GM19397 (cell line): ENCODE measurements around the gene CHST12.
"Not testable (repeated sequence)": the region's sequence is repeated elsewhere in the genome, so short reads cannot be mapped to it uniquely, and the experiment has no call there.

Source experiments
- ATAC-seq: cut with Tn5 transposase; IDR thresholded peaks from one replicate; pipeline ENCODE4 v1.9.1; 2021; ENCODE audit warnings: mild to moderate bottlenecking, moderate library complexity; ENCODE audit not compliant: unreplicated experiment

The CHST12 gene

DNA sequence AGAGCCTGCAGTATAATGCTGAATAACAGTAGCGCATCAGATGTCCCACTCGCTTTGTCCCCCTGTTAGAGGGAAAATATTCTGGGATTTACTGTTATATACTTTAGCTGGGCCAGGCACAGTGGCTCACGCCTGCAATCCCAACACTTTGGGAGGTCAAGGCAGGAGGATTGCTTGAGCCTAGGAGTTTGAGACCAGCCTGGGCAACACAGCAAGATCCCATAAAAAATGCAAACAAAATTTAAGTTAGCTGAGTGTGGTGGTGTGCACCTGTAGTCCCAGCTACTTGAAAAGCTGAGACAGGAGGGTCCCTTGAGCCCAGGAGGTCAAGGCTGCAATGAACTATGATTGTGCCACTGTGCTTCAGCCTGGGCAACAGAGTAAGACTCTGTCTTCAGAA lies 50.4 kb downstream of the CHST12 start:
- ATAC-seq = not testable (repeated sequence)

DNA sequence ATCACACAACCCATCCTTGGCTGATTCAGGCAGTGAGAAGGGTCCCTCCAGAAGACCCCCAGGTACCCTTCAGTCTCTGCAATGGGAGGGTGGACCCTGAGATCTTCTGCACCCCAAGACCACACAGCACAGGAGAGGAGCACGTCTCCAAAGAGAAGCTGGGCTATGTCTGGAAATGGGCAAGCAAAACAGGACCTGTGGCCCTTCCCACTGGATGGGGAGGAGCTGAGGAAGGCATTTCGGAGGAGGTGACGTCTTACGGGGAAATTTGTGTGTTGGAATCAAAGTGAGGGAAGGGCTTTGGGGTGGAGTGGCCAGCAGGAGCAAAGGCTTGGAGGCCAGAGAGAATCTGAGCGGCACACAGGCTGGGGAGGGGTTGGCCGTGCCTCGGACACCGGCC lies 56.3 kb downstream of the CHST12 start:
- no peak for ATAC-seq

- ATAC-seq = no peak
These were observed 56.8 kb downstream of the CHST12 start for GRCh38 chr7:2460188-2460587.

DNA sequence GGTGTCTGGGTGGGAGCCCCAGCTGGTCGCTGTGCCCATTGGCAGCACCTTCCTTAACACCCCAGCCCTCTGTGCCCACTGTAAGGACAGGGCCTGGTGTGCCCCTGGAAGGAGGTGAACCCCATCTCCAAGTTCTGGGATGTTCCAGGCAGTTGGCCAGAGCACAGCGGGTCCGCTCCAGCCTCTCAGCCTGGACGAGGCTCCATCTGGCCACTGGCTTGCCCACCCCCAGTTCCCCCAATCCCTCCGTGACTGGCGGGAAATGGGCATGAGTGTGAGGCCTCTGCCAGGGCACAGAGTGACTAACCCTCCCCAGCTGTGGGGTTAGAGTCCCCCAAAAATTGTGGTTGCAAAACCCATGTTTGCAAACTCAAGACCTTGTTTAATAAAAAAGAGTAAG lies 57.2 kb downstream of the CHST12 start:
- no peak for ATAC-seq

- no peak for ATAC-seq
These were observed 58.0 kb downstream of the CHST12 start for GRCh38 chr7:2461268-2462026.

DNA sequence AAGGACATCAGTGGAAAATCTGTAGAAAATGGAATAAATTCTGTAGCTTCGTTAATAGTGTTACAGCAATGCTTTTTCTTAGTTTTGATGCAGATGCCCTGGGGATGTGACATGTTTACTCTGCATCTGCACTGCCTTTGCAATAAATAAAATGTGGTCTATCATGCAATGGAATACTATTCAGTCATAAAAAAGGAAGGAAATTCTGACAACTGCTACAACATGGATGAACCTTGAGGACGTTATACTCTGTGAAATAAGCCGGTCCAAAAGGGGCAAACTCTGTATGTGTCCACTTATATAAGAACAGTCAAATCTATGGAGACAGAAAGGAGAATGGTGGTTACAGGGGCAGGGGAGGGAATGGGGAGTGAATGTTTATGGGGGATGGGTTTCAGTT lies 59.3 kb downstream of the CHST12 start:
- no peak for ATAC-seq

GRCh38 chr7:2465928-2466327 lies 62.5 kb downstream of the CHST12 start:
- no peak for ATAC-seq

- ATAC-seq = no peak
These were observed 63.3 kb downstream of the CHST12 start for GRCh38 chr7:2466675-2467074.

DNA sequence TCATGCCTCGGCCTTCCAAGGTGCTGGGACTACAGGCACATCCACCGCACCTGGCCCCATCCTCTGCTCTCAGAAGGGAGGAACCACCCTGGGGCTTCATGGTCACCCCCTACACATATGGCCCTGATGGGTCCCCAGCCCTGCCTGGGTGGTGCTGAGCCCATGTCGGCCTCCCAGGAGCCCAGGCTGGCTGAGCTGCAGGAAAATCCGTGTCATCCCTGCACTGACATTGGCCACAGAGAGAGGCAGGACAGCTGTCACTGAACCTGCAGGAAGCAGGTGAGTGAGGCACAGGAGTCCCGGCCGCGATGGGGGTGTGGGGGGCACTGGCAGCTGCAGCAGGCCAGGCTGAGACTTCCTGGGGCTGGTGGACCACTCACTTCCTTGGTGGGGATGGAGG lies 64.8 kb downstream of the CHST12 start:
- ATAC-seq = no peak

DNA sequence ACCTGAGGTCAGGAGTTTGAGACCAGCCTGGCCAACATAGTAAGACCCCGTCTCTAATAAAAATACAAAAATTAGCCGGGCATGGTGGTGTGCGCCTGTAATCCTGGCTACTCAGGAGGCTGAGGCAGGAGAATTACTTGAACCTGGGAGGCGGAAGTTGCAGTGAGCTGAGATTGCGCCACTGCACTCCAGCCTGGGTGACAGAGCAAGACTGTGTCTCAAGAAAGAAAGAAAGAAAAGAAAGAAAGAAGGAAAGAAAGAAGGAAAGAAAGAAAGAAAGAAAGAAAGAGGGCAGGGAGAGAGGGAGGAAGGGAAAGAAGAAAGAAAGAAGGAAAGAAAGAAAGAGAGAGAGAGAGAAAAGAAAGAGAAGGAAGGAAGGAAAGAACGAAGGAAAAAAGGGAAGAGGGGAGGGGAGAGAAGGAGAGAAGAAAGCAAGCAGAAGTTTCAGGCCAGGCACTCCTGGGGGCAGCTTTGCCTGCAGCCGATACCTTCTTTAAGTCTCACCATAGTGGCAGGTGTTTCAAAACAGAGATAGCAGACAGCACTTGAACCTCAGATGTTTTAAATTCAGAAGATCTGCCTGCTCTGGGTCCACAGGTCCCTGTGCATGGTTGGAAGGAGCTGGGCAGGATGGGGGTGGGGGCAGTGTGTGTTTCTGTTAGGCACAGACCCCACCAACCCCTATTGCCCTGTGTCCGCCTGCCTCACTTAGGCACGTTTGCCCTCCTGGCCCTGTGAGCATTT lies 66.2 kb downstream of the CHST12 start:
- not testable (repeated sequence) for ATAC-seq

DNA sequence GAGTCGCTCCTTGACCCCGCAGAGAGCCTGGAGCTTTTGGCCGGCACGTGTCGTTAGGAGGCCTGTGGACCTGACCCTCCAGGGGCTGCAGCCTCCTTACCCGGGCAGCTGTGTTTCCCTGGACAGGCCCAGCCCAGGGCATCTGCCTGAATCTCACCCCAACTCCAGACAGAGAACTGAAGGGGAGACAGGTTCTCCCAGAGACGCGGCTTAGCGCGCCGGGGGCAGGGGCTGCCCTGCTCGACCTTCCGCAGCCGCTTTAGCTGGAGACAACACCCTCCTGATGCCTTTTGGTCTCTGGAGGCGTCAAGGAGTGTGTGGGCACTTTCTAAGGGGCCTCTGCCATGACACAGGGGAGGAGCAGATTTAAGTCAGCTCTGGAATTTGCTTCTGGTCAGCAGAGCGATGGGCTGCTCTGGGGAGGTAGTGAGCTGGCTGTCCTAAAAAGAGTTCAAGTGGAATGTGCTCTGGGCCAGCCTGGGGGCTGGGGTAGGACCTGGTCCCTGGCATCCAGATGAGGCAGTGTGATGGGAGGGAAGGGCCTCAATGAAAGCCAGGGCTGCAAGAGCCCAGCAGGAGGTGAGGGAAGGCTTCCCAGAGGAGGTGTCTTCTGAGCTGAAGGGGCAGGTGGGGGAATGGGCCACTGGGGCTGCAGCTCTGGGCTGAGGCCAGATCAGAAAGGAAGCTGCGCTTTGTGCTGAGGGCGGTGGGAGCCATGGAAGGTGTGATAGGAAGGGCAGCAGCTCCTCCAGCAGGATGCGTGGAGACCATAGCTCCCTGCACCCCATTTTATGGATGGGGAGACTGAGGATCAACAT lies 67.0 kb downstream of the CHST12 start:
- ATAC-seq = no peak

DNA sequence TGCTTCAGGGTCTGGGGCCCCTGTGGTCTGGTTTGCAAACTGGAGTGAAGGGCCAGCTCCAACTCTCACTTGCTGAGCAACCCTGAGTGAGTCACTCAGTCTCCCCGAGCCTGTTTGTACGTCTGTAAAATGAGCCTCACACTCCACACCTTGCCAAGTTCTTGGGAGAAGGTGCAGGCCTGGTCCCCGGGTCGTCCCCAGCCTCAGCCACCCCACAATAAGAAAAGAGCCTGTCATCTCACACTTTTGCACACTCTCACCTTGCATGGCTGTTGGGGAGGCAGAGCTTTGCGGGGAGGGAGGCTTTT lies 67.6 kb downstream of the CHST12 start:
- ATAC-seq = no peak

DNA sequence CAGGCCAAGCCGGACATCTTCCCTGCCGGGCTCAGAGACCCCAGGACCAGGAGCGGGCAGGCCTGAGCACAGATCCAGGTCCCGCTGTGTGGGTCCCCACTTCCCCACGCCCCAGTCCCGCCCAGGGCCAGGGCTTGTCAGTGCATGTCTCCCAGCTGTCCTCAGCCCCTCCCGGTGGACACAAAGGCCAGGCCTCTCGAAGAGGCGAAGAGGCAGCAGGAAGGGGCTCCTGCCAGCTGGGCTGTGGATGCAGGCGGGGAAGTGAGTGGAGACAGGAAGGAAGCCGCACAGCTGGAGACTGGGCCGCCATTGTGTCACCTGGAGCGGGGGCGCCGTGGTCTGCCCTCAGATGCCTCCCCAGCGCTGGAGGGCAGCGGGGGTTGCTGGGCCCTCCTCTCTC lies 68.0 kb downstream of the CHST12 start:
- ATAC-seq = no peak

DNA sequence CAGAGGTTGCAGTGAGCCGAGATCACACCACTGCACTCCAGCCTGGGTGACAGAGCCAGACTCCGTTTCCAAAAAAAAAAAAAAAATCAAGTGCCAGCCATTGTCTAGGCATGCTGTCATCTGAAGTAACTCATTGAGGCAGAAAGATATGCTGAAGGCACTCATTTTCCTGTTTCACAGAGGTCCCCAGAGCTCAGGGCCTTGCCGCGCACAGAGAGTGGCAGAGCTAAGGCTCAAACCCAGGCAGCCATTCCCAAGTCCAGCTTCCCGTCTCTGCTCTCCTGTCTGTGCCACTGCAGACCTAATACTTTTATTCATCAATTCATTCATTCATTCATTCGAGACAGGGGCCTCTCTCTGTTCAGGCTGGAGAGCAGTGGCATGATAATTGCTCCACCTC lies 69.3 kb downstream of the CHST12 start:
- ATAC-seq = no peak

DNA sequence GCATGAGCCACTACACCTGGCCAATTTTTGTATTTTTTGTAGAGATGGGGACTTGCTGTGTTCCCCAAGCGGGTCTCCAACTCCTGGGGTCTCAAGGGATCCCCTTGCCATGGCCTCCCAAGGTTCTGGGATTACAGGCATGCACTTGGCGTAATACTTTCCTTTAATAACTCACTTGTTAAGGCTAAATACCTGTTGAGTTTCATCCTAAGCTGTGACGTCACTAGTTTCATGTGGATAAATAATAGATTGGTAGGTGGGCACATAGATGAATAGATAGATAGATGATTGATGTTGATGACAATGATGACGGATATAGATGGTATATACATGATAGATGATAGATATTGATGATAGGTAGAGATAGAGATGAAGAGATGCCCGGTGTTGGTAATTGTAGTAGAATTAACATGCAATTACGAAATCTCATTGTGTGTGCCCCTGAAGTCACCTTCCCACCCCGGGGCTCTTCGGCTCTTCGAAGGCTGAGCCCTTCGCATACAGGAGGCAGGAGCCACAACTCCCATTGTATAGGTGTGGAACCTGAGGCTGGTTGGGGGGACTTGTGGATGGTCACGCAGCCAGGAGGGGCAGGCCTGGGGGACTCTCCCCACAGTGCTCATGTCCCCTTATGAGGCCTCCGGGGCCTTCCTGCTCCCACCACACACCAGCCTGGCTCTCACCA lies 70.2 kb downstream of the CHST12 start:
- no peak for ATAC-seq

- no peak for ATAC-seq
These were observed 70.8 kb downstream of the CHST12 start for GRCh38 chr7:2474224-2474623.

DNA sequence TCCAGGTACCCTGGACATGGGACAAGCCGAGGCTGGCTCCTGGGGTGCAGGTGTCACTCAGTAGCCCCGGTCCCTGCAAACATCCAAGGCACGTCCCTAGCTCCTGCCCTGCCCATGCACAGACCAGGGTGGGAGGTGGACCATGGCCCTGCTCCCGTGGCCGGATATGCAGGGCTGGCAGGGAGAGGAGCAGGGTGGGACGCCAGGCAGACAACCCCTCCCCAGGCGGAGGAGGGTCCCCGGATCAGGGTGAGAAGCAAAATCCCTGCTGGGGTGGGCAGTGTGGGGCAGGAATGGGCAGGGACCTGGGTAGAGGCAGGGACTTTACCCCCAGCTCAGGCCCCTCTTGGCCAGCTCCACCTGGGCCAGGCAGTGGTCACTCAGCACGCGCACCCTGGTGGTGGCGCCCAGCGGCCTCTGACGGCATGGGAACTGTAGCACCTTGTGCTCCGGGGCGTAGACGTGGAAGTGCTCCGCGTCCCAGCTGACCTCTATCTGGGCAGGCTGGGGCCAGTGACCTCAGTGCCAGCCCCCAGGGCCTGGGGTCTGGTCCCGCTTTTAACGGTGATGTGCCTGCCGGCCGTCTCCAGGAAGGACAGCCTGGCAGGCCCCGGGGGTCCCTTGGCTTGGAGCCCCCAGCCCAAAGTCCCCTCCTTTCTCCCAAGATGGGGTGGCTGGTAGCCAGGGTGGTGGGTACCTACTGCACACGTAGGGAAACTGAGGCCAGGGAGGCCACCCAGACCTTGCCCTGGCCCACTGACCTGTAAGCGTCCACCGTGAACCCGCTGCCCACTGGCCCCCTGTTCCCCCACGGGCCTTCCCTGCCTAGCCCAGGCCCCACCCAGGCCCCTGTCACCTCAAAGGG lies 71.6 kb downstream of the CHST12 start:
- ATAC-seq = no peak

- no peak for ATAC-seq
These were observed 72.2 kb downstream of the CHST12 start for GRCh38 chr7:2475678-2476015.

GRCh38 chr7:2476298-2476697 lies 72.9 kb downstream of the CHST12 start, which contains the start of gene GRIFIN:
GRIFIN (minus strand) TSS chr7:2476398; CDS start chr7:2476383, 15 bp downstream.
- no peak for ATAC-seq

DNA sequence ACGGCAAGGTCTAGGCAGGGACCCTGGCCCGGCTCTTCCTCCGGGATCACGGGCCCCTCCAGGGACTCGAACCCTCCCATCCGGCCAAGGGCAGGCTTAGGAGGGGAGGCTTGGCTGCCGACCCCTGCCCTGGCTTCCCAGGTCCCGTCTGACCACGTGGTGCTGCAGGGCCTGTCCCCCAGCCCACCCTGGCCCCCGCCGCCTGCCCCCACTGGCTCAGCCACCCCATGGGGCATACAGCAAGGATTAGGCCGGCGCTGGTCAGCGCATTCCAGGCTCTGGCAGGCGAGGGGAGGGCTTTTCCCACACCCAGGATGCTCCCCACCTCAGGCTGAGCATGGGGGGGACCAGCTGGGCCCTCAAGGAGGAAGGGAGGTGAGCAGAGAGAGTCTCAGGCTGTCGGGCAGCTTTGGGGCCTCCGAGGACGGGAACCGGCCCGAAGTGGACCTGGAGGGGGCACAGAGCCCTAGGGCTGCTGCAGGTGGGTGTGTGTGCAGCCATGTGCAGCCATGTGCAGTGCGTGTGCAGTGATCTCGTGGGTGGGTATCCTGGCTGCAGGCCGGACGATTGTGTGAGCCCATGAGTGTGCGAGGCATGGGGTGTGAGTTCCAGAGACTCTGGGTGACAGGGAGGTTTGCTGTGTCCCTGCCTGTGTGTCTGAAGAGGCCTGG lies 73.5 kb downstream of the CHST12 start:
- ATAC-seq = no peak
